IMR-90 (cell line): ENCODE measurements around the gene PIGA. TPM values are rescaled to one million over a fixed set of nuclear protein-coding genes. Genes with fewer than 3 reads are reported as not detected.

ENCODE experiments used
- ATAC-seq: fragments of 200-7000 bp; cut with Tn5 transposase; 2 replicates; pipeline ENCODE4 v1.9.1; 2020; ENCODE audit warnings: low read depth, mild to moderate bottlenecking, moderate library complexity
- BruUV-seq: library from RNA; stranded (reverse); fragments of 400-500 nt; replicated peaks from 2 replicates; lab custom pipeline; 2021; lab: Mats Ljungman, UMichigan
- CTCF ChIA-PET: fragments of 300-600 bp; formaldehyde crosslinking; extraction: SDS; loops from one replicate; lab custom pipeline; 2021; ENCODE audit warnings: antibody characterized with exemption; lab: Yijun Ruan, JAX
- POLR2A ChIA-PET: fragments of 300-600 bp; sonication (Branson Sonifier 250); formaldehyde crosslinking; loops from one replicate; lab custom pipeline; 2022; ENCODE audit warnings: antibody characterized with exemption; ENCODE audit not compliant: unreplicated experiment; lab: Charles Lee
- DNase-seq: peaks from one replicate; pipeline ENCODE4 v3.0.0; 2013
- H2AFZ ChIP-seq: replicated peaks from 2 replicates; pipeline ENCODE3; 2013; ENCODE audit warnings: low read length, mild to moderate bottlenecking; ENCODE audit not compliant: poor library complexity
- H2AK5ac ChIP-seq: 2 replicates; pipeline ENCODE4 v1.6.1; 2013; ENCODE audit warnings: low read depth, low read length, inconsistent platforms
- H2AK9ac ChIP-seq: replicated peaks from 2 replicates; pipeline ENCODE3; 2013; ENCODE audit warnings: mild to moderate bottlenecking, low read depth, low read length, moderate library complexity; ENCODE audit not compliant: poor library complexity
- H2BK120ac ChIP-seq: 2 replicates; pipeline ENCODE4 v1.6.1; 2013; ENCODE audit warnings: low read depth, low read length, inconsistent platforms
- H2BK15ac ChIP-seq: 3 replicates; pipeline ENCODE4 v1.6.1; 2013; ENCODE audit warnings: low read depth, low read length, inconsistent platforms
- H2BK20ac ChIP-seq: 2 replicates; pipeline ENCODE4 v1.6.1; 2013; ENCODE audit warnings: low read depth, mild to moderate bottlenecking, inconsistent platforms, low read length, moderate library complexity
- H2BK5ac ChIP-seq: 2 replicates; pipeline ENCODE4 v1.6.1; 2013; ENCODE audit warnings: mild to moderate bottlenecking, low read depth, low read length, inconsistent platforms; ENCODE audit not compliant: poor library complexity, severe bottlenecking
- H3K14ac ChIP-seq: replicated peaks from 2 replicates; pipeline ENCODE4 v1.6.1; 2013; ENCODE audit warnings: low read depth, low read length, inconsistent platforms
- H3K18ac ChIP-seq: 2 replicates; pipeline ENCODE4 v1.6.1; 2013; ENCODE audit warnings: low read depth, low read length, control low read depth
- H3K23ac ChIP-seq: 2 replicates; pipeline ENCODE4 v1.6.1; 2013; ENCODE audit warnings: low read depth, low read length, inconsistent platforms
- H3K27ac ChIP-seq: 2 replicates; pipeline ENCODE4 v1.5.1; 2013; ENCODE audit warnings: mild to moderate bottlenecking, control low read depth, low read length; ENCODE audit not compliant: insufficient read depth
- H3K27me3 ChIP-seq: 2 replicates; pipeline ENCODE4 v1.6.1; 2013; ENCODE audit warnings: low read length; ENCODE audit not compliant: control insufficient read depth, insufficient read depth
- H3K36me3 ChIP-seq: 2 replicates; pipeline ENCODE4 v1.6.1; 2013; ENCODE audit warnings: low read length, mixed read lengths; ENCODE audit not compliant: control insufficient read depth, insufficient read depth
- H3K4ac ChIP-seq: 2 replicates; pipeline ENCODE4 v1.6.1; 2013; ENCODE audit warnings: low read depth, low read length, inconsistent platforms
- H3K4me1 ChIP-seq: 2 replicates; pipeline ENCODE4 v1.6.1; 2013; ENCODE audit warnings: low read length, mixed read lengths; ENCODE audit not compliant: control insufficient read depth, insufficient read depth
- H3K4me2 ChIP-seq: 2 replicates; pipeline ENCODE4 v1.6.1; 2013; ENCODE audit warnings: low read depth, mild to moderate bottlenecking, control low read depth, low read length, moderate library complexity
- H3K4me3 ChIP-seq: 2 replicates; pipeline ENCODE4 v1.5.1; 2013; ENCODE audit warnings: low read depth, mild to moderate bottlenecking, control low read depth, low read length, moderate library complexity; ENCODE audit not compliant: insufficient read depth
- H3K56ac ChIP-seq: 2 replicates; pipeline ENCODE4 v1.6.1; 2013; ENCODE audit warnings: low read length, inconsistent platforms; ENCODE audit not compliant: insufficient read depth; ENCODE audit errors: extremely low read depth
- H3K79me1 ChIP-seq, 2 experiments: 2 replicates each; pipeline ENCODE4 v1.6.1; 2013; ENCODE audit warnings: low read length in 2 of 2, inconsistent platforms in 1 of 2, low read depth in 1 of 2
- H3K9ac ChIP-seq: 2 replicates; pipeline ENCODE4 v1.6.1; 2013; ENCODE audit warnings: low read depth, low read length, control low read depth
- H3K9me1 ChIP-seq: 2 replicates; pipeline ENCODE4 v1.6.1; 2013; ENCODE audit warnings: low read length, inconsistent platforms; ENCODE audit not compliant: insufficient read depth
- H3K9me3 ChIP-seq: 2 replicates; pipeline ENCODE4 v1.6.1; 2013; ENCODE audit warnings: low read length; ENCODE audit not compliant: control insufficient read depth, insufficient read depth
- H4K20me1 ChIP-seq: 2 replicates; pipeline ENCODE4 v1.6.1; 2013; ENCODE audit warnings: low read length, inconsistent platforms; ENCODE audit not compliant: insufficient read depth
- H4K5ac ChIP-seq: 2 replicates; pipeline ENCODE4 v1.6.1; 2013; ENCODE audit warnings: mild to moderate bottlenecking, low read depth, low read length, control low read depth
- H4K8ac ChIP-seq, 2 experiments: 2 replicates each; pipeline ENCODE4 v1.6.1; 2013; ENCODE audit warnings: low read depth in 2 of 2, low read length in 2 of 2, control low read depth in 1 of 2, inconsistent platforms in 1 of 2
- H4K91ac ChIP-seq: 2 replicates; pipeline ENCODE4 v1.6.1; 2013; ENCODE audit warnings: low read depth, low read length, inconsistent platforms; ENCODE audit not compliant: insufficient read depth
- BHLHE40 ChIP-seq: fragments of 150-350 bp; IDR thresholded peaks from 2 replicates; pipeline ENCODE4 v1.6.1; 2016; ENCODE audit warnings: mild to moderate bottlenecking, low read depth, low read length
- CEBPB ChIP-seq: IDR thresholded peaks from 2 replicates; pipeline ENCODE4 v1.6.1; 2012; ENCODE audit warnings: low read depth, low read length, improper control_type of control experiment
- CHD1 ChIP-seq: IDR thresholded peaks from 2 replicates; pipeline ENCODE4 v1.6.1; 2012; ENCODE audit warnings: low read depth, low read length, improper control_type of control experiment
- CTCF ChIP-seq: conservative IDR thresholded peaks from 2 replicates; pipeline ENCODE4 v1.5.1; 2012; ENCODE audit warnings: mild to moderate bottlenecking, low read depth, low read length, improper control_type of control experiment
- FOS ChIP-seq: fragments of 150-350 bp; IDR thresholded peaks from 2 replicates; pipeline ENCODE4 v1.6.1; 2016; ENCODE audit warnings: low read depth, low read length
- MAFK ChIP-seq: IDR thresholded peaks from 2 replicates; pipeline ENCODE4 v1.6.1; 2012; ENCODE audit warnings: low read depth, low read length, improper control_type of control experiment
- MAZ ChIP-seq: IDR thresholded peaks from 2 replicates; pipeline ENCODE4 v1.6.1; 2012; ENCODE audit warnings: low read depth, mild to moderate bottlenecking, low read length, improper control_type of control experiment, moderate library complexity, borderline replicate concordance
- MXI1 ChIP-seq: IDR thresholded peaks from 2 replicates; pipeline ENCODE4 v1.6.1; 2012; ENCODE audit warnings: low read depth, mild to moderate bottlenecking, low read length, moderate library complexity, borderline replicate concordance
- NFE2L2 ChIP-seq: fragments of 150-350 bp; IDR thresholded peaks from 2 replicates; pipeline ENCODE4 v1.6.1; 2016; ENCODE audit warnings: low read depth, mild to moderate bottlenecking, low read length
- POLR2A ChIP-seq: IDR thresholded peaks from 2 replicates; pipeline ENCODE4 v1.6.1; 2012; ENCODE audit warnings: mild to moderate bottlenecking, low read depth, low read length
- RAD21 ChIP-seq: IDR thresholded peaks from 2 replicates; pipeline ENCODE4 v1.6.1; 2012; ENCODE audit warnings: low read length, improper control_type of control experiment
- RCOR1 ChIP-seq: IDR thresholded peaks from 2 replicates; pipeline ENCODE4 v1.6.1; 2012; ENCODE audit warnings: mild to moderate bottlenecking, low read length, improper control_type of control experiment; ENCODE audit not compliant: insufficient replicate concordance
- RFX5 ChIP-seq: IDR thresholded peaks from 2 replicates; pipeline ENCODE4 v1.8.0; 2012; ENCODE audit warnings: low read depth, mild to moderate bottlenecking, low read length, moderate library complexity
- SMC3 ChIP-seq: fragments of 150-350 bp; IDR thresholded peaks from 2 replicates; pipeline ENCODE4 v1.6.1; 2016; ENCODE audit warnings: low read depth, mild to moderate bottlenecking, antibody characterized with exemption, low read length, moderate library complexity
- USF2 ChIP-seq: fragments of 150-350 bp; IDR thresholded peaks from 2 replicates; pipeline ENCODE4 v1.6.1; 2017; ENCODE audit warnings: mild to moderate bottlenecking, antibody characterized with exemption, low read length, low read depth
- WGBS, 2 experiments: methylation state at CpG; one replicate each; pipeline versions ENCODE4 v1.1.5 to v1.1.7; 2013; ENCODE audit warnings: missing lambda C conversion rate in 2 of 2; ENCODE audit not compliant: insufficient read length in 1 of 2; ENCODE audit errors: extremely low coverage in 2 of 2; 5-methylcytosine and 5-hydroxymethylcytosine counted together
- dilution Hi-C: fragments of 300-500 bp; cut with HindIII; formaldehyde crosslinking; loops from one replicate; pipeline ENCODE4 v1.14.3; 2018; ENCODE audit warnings: low sequenced_read_pairs; ENCODE audit not compliant: unreplicated experiment
- in situ Hi-C: fragments of 300-500 bp; cut with MboI; formaldehyde crosslinking; loops from 3 replicates; pipeline ENCODE4 v1.14.3; 2019; ENCODE audit warnings: low sequenced_read_pairs, inconsistent platforms, mixed read lengths
- intact Hi-C: fragments of 100-400 bp; cut with micrococcal nuclease; formaldehyde crosslinking; loops from 2 replicates; pipeline ENCODE4 v1.10.0; 2022
- polyA plus RNA-seq, 3 experiments: library from polyadenylated mRNA; depleted of rRNA; stranded (reverse); fragments of >200 nt; gene quantifications; 2 replicates each; pipeline ENCODE4 v1.2.3, GENCODE V29; 2012; ENCODE audit warnings: low replicate concordance in 1 of 3
- total RNA-seq: library from RNA; depleted of rRNA; stranded (reverse); fragments of >200 nt; gene quantifications from 2 replicates; pipeline ENCODE4 v1.2.3, GENCODE V29; 2012
- TF ChIP-seq, protein P1 (sequence below): fragments of 150-350 bp; IDR thresholded peaks from 2 replicates; pipeline ENCODE4 v1.6.1; 2016; ENCODE audit warnings: low read depth, mild to moderate bottlenecking, low read length, moderate library complexity, borderline replicate concordance

Gene PIGA
- total and polyA plus RNA-seq, 2 of the 4 experiments (the other 2 are of a cell fraction), result 3.4 to 9.1 TPM

DNA sequence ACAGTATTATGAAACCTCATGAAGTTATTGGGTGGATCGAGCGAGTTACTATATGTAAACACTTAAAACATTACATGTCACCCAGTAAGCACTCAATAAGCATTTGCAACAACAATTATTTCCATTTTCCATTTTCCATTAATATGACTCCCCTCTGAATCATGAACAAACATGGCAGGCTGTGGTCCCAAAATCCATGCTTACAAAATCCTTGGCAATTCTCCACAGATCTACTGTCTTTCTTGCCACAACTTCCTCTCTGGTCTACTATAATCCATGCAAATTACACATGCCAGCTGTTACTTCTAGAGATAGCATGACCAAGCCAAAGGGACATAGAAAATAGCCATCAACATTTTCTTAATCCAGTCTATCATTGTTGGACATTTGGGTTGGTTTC is 41.9 kb downstream of the PIGA start:
- H3K4me3 ChIP-seq, result no peak overlapping the region
- DNase-seq (no peak), ATAC-seq (no peak)
- no peaks in the 10 kb centered on the region for H3K4me1 ChIP-seq
- H2AK5ac ChIP-seq, result no peak overlapping the region
- peaks cover 1% of the 10 kb centered on the region; the same call in 1 of the 2 replicates for H3K27me3 ChIP-seq
- H4K8ac ChIP-seq, result no peak overlapping the region
- in situ Hi-C loops, result no loop called here
- ChIA-PET POLR2A (no interaction called here), CTCF (no interaction called here)
- H2BK5ac ChIP-seq, result no peak overlapping the region
- no CpG with 5 or more reads among the region's 2 CpGs for WGBS, 2 experiments
- H4K91ac ChIP-seq, result no peak overlapping the region
- no peak overlapping the region for H3K4me2 ChIP-seq
- no peak overlapping the region for H3K27ac ChIP-seq
- H2BK15ac ChIP-seq, result no peak overlapping the region
- TF ChIP-seq RFX5 (no peak), NFE2L2 (no peak), BHLHE40 (no peak), SMC3 (no peak), CHD1 (no peak), MAFK (no peak), USF2 (no peak), MAZ (no peak), RAD21 (no peak), POLR2A (no peak), CEBPB (no peak), FOS (no peak), CTCF (no peak), MXI1 (no peak), RCOR1 (no peak)
- TF ChIP-seq, protein P1, sequence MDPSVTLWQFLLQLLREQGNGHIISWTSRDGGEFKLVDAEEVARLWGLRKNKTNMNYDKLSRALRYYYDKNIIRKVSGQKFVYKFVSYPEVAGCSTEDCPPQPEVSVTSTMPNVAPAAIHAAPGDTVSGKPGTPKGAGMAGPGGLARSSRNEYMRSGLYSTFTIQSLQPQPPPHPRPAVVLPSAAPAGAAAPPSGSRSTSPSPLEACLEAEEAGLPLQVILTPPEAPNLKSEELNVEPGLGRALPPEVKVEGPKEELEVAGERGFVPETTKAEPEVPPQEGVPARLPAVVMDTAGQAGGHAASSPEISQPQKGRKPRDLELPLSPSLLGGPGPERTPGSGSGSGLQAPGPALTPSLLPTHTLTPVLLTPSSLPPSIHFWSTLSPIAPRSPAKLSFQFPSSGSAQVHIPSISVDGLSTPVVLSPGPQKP, result no peak
- H3K18ac ChIP-seq, result no peak overlapping the region
- H3K4ac ChIP-seq, result no peak overlapping the region
- no peak overlapping the region for H3K14ac ChIP-seq
- no peaks in the 10 kb centered on the region for H3K9me3 ChIP-seq
- H3K9ac ChIP-seq, result no peak overlapping the region
- no TSS peak for BruUV-seq
- no peaks in the 10 kb centered on the region for H4K20me1 ChIP-seq
- no peaks in the 10 kb centered on the region for H3K36me3 ChIP-seq
- dilution Hi-C loops, result no loop called here
- no peak overlapping the region for H3K23ac ChIP-seq
- H3K9me1 ChIP-seq, result no peaks in the 10 kb centered on the region
- H3K56ac ChIP-seq, result no peak overlapping the region
- no peak overlapping the region for H2AK9ac ChIP-seq
- H3K79me1 ChIP-seq, result no peaks in the 10 kb centered on the region
- no peak overlapping the region for H2BK20ac ChIP-seq
- intact Hi-C loops, result no loop called here
- no peak overlapping the region for H2BK120ac ChIP-seq
- H4K5ac ChIP-seq, result no peak overlapping the region
- H2AFZ ChIP-seq, result no peak overlapping the region
